Measurements from ENCODE around the gene CFD.
"Not testable (repeated sequence)": the region's sequence is repeated elsewhere in the genome, so short reads cannot be mapped to it uniquely, and the experiment has no call there.

CFD gene

DNA sequence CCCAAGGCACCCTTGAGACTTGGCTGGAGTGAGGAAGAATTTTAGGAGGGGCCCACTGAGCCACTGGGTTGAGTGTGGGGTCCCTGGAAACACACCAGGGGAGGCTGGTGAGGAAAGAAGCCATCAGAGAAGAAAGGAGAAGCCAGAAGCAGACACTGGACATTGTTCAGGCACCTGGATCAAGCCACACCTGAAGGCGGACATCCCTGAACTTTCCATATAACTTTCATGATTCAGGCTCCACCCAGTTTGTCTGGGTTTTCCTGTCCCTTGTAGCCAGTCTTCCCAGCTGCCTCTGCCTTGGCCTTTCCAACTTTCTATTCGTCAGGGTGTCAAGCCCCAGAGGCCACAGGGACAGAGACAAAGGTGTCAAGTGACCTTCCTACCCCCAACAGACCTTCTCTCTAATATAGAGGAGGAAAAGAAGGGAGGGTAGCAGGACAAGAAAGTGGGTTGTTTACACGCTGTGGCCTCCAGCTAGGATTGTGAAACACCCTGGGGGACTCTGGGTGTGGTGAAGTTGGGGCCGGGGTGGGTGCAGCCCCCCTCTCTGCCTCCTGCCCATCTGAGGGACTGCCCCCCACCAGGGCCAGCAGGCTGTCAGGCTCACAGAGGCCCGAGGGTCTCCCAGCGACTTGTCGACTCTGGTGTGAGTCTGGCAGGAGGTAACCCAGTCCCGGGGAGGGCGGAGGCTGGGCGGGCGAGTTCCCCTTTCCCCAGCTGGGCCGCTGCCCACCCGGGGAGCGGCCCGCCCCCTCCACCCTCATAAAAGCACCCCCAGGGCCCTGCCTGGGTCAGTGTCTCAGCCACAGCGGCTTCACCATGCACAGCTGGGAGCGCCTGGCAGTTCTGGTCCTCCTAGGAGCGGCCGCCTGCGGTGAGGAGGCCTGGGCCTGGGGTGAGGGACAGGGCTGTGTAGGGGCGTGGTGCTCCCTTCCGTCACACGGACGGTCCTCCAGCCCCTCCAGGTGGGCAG is at the start of gene CFD:
Gene CFD (plus strand): TSS at position 797 of the 976 bp plus-strand sequence. CDS start 26 bp downstream, at position 823.
- no peak for DNase-seq (ENCODE audit: low spot score)

DNA sequence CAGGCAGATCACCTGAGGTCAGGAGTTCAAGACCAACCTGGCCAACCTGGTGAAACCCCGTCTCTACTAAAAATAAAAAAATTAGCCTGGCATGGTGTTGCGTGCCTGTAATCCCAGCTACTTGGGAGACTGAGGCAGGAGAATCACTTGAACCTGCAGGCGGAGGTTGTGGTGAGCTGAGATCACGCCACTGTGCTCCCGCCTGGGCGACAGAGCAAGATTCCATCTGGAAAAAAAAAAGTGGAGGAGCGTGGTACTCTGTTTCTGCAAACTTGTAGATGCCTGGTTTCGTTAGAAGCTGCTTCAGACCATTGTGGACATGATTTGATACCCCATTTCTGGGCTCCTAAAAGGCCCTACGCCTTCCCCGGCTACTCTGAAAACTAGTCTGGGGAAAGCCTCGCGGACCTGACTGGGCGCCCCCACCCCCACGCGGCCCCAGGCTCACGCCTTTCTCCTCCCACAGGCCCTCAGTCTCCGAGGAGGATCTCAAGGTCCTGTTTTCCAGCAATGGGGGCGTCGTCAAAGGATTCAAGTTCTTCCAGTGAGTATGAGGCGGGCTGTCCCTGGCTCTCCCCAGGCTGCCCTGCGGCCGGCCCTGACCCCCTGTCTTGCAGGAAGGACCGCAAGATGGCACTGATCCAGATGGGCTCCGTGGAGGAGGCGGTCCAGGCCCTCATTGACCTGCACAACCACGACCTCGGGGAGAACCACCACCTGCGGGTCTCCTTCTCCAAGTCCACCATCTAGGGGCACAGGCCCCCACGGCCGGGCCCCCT is 49.2 kb upstream of the CFD start:
- no peak for DNase-seq (ENCODE audit: low spot score)

- DNase-seq (ENCODE audit: low spot score): no peak
These were observed 48.5 kb upstream of the CFD start for GRCh38 chr19:810883-811489.

DNA sequence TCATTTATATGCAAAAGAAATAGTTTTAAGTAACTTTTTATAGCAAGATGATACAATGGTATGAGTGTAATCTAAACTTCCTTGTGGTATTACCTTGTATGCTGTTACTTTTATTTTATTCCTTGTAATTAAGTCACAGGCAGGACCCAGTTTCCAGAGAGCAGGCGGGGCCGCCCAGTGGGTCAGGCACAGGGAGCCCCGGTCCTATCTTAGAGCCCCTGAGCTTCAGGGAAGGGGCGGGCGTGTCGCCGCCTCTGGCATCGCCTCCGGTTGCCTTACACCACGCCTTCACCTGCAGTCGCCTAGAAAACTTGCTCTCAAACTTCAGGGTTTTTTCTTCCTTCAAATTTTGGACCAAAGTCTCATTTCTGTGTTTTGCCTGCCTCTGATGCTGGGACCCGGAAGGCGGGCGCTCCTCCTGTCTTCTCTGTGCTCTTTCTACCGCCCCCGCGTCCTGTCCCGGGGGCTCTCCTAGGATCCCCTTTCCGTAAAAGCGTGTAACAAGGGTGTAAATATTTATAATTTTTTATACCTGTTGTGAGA is 47.9 kb upstream of the CFD start:
- no peak for DNase-seq (ENCODE audit: low spot score)

DNA sequence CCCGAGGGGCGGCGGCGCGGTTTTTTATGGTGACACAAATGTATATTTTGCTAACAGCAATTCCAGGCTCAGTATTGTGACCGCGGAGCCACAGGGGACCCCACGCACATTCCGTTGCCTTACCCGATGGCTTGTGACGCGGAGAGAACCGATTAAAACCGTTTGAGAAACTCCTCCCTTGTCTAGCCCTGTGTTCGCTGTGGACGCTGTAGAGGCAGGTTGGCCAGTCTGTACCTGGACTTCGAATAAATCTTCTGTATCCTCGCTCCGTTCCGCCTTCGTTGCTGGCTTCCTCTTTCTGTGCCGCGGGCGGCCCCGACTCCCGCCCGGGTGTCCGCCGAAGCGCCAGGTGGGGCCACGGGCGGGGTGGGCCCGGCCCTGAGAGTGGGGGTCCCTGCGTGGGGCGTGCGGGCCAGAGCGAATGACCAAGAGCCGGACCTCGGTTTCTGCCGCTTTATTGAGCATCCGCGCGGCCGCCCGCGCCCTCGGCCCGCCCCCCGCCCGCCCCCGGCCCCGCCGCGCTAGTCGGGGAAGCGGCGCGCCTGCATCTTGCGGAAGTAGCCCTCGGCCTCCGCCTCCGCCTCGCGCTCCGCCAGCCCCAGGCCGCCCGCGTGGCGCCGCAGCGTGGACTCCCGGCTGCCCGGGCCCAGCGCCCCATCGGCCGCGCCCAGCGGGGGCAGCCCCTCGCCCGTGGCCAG is 47.3 kb upstream of the CFD start:
- no peak for DNase-seq (ENCODE audit: low spot score)

DNA sequence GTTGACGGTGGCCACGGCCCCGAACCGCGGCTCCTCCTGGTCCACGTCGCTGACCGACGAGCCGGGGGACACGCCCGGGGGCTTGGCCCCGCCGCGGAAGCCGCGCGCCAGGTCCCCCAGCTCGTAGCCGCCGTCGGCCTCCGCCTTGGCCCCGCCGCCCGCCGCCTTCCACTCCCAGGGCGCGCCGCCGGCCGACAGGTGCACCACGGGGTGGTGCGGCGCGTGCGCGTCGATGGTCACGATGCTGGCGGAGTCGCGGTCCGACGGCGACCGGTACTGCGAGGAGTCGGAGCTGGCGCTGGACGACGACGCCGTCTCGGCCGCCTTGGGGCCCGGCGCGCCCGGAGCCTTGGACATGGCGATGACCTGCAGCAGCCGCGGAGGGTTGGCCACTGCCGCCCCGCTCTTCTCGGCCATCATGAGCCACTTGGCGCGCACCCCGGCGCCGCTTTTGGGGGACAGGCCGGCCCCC is 46.7 kb upstream of the CFD start:
- DNase-seq (ENCODE audit: low spot score): no peak

DNA sequence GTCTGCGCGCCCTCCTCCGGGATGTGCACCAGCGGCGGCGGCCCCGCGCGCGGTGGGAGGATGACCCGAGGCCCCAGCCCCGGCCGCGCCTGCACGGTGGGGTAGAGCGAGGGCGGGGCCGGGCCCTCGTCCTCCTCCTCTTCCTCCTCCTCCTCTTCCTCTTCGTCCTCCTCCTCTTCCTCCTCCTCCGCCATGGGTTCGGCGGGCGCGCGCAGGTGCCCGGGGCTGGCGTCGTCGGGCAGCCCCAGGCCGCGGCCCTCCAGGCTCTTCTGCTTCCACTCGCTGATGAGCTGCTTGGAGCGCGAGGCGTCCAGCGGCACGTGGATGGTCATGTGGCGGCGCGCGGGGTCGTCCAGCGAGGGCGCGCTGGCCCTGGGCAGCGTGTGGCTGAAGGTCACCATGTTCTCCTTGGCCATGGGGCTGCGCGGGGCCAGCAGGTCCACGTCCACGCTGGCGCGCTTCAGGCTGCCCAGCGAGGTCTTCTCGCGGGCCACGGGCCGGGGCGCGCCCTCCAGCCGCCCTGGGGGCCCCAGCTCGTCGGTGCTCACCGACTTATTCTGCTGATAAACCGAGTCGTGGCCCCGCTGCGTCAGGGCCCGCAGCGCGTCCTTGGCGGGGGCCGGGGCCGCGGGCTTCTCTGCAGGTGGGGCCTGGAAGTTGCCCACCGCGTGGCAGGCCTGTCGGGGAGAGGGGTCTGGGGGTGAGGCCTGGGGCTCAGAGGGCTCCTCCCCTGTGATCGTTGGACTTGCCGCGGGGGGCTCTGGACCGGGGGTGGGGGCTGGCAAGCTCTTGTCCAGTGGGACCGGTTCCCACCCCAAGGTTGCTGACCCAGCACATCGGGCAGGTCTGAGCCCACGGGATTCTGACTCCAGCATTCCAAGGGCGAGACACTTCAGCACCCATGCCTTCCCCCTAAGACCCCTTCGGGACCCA is 46.0 kb upstream of the CFD start:
- DNase-seq (ENCODE audit: low spot score): no peak

GRCh38 chr19:814152-815078 is 45.0 kb upstream of the CFD start:
- no peak for DNase-seq (ENCODE audit: low spot score)

DNA sequence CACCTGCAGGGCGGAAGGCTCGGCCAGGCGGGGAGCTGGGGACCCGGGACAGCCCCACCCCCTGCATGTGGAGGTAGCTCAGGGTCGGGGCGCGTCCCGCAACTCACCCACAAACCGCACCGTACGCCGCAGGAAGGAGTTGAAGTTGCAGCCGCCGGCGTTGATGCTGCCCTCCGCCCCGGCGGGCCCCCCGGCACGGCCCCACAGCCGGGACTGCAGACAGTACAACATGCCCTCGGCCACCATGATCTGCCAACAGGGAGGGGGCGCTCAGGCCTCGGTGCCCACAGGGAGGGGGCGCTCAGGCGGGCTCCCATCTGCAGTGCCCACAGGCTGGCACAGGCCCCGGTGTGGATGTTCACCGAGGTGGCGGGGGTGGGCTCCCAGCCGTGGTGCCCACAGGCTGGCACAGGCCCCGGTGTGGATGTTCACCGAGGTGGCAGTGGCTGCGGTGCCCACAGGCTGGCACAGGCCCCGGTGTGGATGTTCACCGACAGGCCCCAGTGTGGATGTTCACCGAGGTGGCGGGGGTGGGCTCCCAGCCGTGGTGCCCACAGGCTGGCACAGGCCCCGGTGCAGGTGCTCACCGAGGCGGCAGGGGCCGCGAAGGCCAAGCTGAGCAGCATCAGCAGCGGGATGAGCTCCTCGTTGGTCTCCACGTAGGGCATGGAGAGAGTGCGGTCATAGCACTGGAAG is 44.2 kb upstream of the CFD start:
- no peak for DNase-seq (ENCODE audit: low spot score)

GRCh38 chr19:815775-816499 is 43.5 kb upstream of the CFD start:
- no peak for DNase-seq (ENCODE audit: low spot score)

- no peak for DNase-seq (ENCODE audit: low spot score)
These were observed 43.0 kb upstream of the CFD start for GRCh38 chr19:816500-816857.

DNA sequence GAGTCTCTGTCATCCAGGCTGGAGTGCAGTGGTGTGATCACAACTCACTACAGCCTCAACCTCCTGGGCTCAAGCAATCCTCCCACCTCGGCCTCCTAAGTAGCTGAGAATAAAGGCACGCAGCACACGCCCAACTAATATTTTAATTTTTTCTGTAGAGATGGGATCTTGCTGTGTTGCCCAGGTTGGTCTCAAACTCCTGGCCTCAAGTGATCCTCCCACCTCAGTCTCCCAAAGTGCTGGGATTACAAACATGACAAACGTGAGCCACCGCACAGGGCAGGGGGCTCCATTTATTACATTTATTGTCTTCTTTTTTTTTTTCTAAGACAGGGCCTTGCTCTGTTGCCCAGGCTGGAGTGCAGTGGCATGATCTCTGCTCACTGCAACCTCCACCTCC is 39.3 kb upstream of the CFD start:
- not testable (repeated sequence) for DNase-seq (ENCODE audit: low spot score)

- no peak for DNase-seq (ENCODE audit: low spot score)
These were observed 38.1 kb upstream of the CFD start for GRCh38 chr19:821231-821824.

DNA sequence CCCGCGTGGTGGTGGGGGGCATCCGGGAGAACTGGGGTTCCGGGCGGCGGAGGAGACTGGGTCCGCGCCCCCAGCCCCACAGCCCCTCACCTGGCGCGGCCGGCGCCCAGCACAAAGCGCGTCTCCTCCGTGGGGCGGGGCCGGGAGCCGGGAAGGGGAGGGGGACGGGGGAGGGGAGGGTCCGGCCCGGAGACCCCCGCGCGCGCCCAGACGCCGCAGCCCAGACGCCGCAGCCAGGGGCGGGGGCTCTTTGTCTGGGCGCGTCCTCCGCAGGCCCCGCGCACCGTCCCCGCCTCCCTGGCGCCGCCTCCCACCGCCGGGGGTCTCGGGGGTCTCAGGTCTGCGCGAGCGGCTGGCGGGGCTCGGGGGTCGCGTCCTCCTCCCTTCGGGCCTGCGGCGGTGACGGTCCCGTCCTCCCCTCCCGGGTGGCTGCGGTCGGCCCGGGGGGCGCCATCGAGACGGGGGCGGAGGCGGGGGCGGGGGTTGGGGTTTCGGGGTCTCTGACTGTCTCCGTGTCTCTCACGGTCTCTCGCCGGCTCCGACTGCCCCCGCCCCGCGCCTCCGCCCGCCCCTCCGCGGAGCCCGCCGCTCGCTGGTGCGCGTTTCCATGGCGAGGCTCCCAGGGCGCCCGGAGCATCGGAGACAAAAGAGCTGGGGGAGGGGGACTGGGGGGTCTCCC is 37.5 kb upstream of the CFD start, which contains the start of gene PLPPR3:
Gene PLPPR3 (minus strand): TSS at position 131 of the 679 bp plus-strand sequence. CDS start 396 bp downstream, outside the sequence.
- DNase-seq (ENCODE audit: low spot score): no peak

- no peak for DNase-seq (ENCODE audit: low spot score)
These were observed 35.8 kb upstream of the CFD start for GRCh38 chr19:823565-824121.

DNA sequence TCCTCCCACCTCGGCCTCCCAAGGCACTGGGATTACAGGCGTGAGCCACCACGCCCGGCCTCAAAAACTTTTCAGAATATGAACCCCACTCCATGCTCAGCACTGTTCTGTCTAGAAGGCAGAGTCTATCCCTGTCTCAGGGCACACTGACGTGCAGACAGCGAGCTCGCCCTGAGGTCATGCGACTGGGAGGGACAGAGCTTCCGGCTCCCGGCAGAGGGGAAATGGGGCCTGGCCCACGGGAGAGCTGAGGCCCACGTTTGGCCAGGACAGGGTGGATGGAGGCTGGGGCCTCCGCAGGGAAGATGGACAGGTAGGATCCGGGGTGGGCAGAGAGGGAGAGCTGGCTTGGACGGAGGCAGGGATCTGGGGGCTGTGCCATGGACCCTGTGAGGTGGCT is 34.6 kb upstream of the CFD start:
- no peak for DNase-seq (ENCODE audit: low spot score)
